Panc1 (cell line): ENCODE measurements around the gene NTM. TPM values are rescaled to one million over a fixed set of nuclear protein-coding genes. Genes with fewer than 3 reads are reported as not detected.

Experiments
- ATAC-seq: fragments of 200-7000 bp; cut with Tn5 transposase; 2 replicates; pipeline ENCODE4 v1.9.1; 2020; ENCODE audit warnings: mild to moderate bottlenecking, moderate library complexity
- BruUV-seq: library from RNA; stranded (reverse); fragments of 400-500 nt; replicated peaks from 2 replicates; lab custom pipeline; 2021; lab: Mats Ljungman, UMichigan
- CTCF ChIA-PET: fragments of 300-600 bp; sonication (Branson Sonifier 250); formaldehyde crosslinking; loops from one replicate; lab custom pipeline; 2022; ENCODE audit warnings: antibody characterized with exemption; lab: Charles Lee
- POLR2A ChIA-PET: fragments of 300-600 bp; sonication (Branson Sonifier 250); formaldehyde crosslinking; loops from one replicate; lab custom pipeline; 2022; ENCODE audit warnings: antibody characterized with exemption; lab: Charles Lee
- DNase-seq: peaks from one replicate; pipeline ENCODE4 v3.0.0-alpha.2; 2010; ENCODE audit warnings: low read depth, low spot score
- H3K27ac ChIP-seq: 2 replicates; pipeline ENCODE4 v1.5.1; 2011; ENCODE audit warnings: mild to moderate bottlenecking, low read length, inconsistent platforms
- H3K27me3 ChIP-seq: fragments of 200-500 bp; sonication (Bioruptor generic); 2 replicates; pipeline ENCODE4 v1.6.0; 2014; ENCODE audit warnings: low read length, inconsistent platforms; ENCODE audit not compliant: control insufficient read depth, insufficient read depth
- H3K36me3 ChIP-seq: fragments of 200-500 bp; sonication (Bioruptor generic); 2 replicates; pipeline ENCODE4 v1.5.1; 2014; ENCODE audit warnings: inconsistent platforms, mild to moderate bottlenecking, low read length, moderate library complexity; ENCODE audit not compliant: control insufficient read depth, insufficient read depth
- H3K4me1 ChIP-seq: 2 replicates; pipeline ENCODE4 v1.5.1; 2011; ENCODE audit warnings: inconsistent platforms, mild to moderate bottlenecking, low read length, moderate library complexity; ENCODE audit not compliant: control insufficient read depth, insufficient read depth
- H3K4me3 ChIP-seq, 2 experiments: 2 replicates each; pipeline ENCODE4 v1.5.1; 2011 to 2012; ENCODE audit warnings: low read depth in 2 of 2, low read length in 2 of 2, mild to moderate bottlenecking in 2 of 2, inconsistent platforms in 1 of 2, moderate library complexity in 1 of 2
- H3K9me3 ChIP-seq: fragments of 200-500 bp; sonication (Bioruptor generic); 2 replicates; pipeline ENCODE4 v1.5.1; 2014; ENCODE audit warnings: low read depth, mild to moderate bottlenecking, inconsistent platforms, low read length, moderate library complexity; ENCODE audit not compliant: control insufficient read depth, insufficient read depth
- POLR2AphosphoS5 ChIP-seq: IDR thresholded peaks from 2 replicates; pipeline ENCODE4 v1.6.1; 2012; ENCODE audit warnings: mild to moderate bottlenecking, low read depth, low read length, moderate library complexity
- SIN3A ChIP-seq: IDR thresholded peaks from 2 replicates; pipeline ENCODE4 v1.6.1; 2012; ENCODE audit warnings: low read depth, mild to moderate bottlenecking, low read length, moderate library complexity, borderline replicate concordance; ENCODE audit not compliant: insufficient read depth
- TCF7L2 ChIP-seq: IDR thresholded peaks from 2 replicates; pipeline ENCODE4 v1.6.1; 2011; ENCODE audit warnings: mild to moderate bottlenecking, low read depth, low read length, inconsistent platforms
- in situ Hi-C: cut with HindIII; loops from 2 replicates; pipeline ENCODE4 v1.10.0; 2016; ENCODE audit warnings: low sequenced_read_pairs, low pct_unique_long_range_greater_than_20kb
- intact Hi-C: fragments of 100-400 bp; cut with micrococcal nuclease; formaldehyde crosslinking; loops from one replicate; pipeline ENCODE4 v1.10.0; 2022; ENCODE audit not compliant: unreplicated experiment
- total RNA-seq: library from RNA; stranded (reverse); gene quantifications from one replicate; pipeline ENCODE4 v1.2.1, GENCODE V29; 2021; ENCODE audit not compliant: unreplicated experiment
- TF ChIP-seq, protein P1 (sequence below): fragments of 450-650 bp; IDR thresholded peaks from 2 replicates; pipeline ENCODE4 v1.5.1; 2017; ENCODE audit warnings: mild to moderate bottlenecking
- TF ChIP-seq, protein P2 (sequence below), 2 experiments: IDR thresholded peaks; 2 replicates each; pipeline ENCODE4 v1.6.1; 2011 to 2012; ENCODE audit warnings: low read depth in 2 of 2, control low read depth in 1 of 2, low read length in 1 of 2, mild to moderate bottlenecking in 1 of 2, moderate library complexity in 1 of 2; ENCODE audit not compliant: insufficient read depth in 1 of 2

NTM gene
- total RNA-seq, 1 experiment from 2014 or later, result 0.10 TPM

DNA sequence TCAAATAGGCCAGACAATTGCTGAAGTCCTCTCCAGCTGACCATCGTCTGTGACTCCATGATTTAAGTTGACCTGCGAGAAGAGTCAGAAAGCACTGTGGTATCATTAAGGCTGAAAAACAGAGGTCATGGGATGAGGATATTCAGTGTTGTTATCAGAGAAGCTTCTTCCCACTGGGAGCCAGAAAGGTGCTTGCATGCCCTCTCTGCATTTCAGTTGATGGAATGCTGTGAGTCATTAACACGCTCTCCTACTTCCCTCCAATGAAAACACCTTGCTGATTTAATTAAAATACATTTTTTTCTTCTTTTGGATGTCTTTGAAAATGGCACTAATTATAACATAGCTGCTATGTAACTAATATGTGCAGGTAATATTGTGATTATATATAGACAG, 667.0 kb downstream of the NTM start:
- no peaks in the 10 kb centered on the region for H3K36me3 ChIP-seq
- H3K4me1 ChIP-seq, result no peaks in the 10 kb centered on the region
- no peaks in the 10 kb centered on the region for H3K27me3 ChIP-seq
- ChIA-PET POLR2A (no interaction called here), CTCF (no interaction called here)
- no peak overlapping the region for H3K4me3 ChIP-seq
- no TSS peak for BruUV-seq
- intact Hi-C loops (no loop called here), in situ Hi-C loops (no loop called here)
- no peak overlapping the region for H3K27ac ChIP-seq
- TF ChIP-seq POLR2AphosphoS5 (no peak), SIN3A (no peak)
- TF ChIP-seq, protein P1, sequence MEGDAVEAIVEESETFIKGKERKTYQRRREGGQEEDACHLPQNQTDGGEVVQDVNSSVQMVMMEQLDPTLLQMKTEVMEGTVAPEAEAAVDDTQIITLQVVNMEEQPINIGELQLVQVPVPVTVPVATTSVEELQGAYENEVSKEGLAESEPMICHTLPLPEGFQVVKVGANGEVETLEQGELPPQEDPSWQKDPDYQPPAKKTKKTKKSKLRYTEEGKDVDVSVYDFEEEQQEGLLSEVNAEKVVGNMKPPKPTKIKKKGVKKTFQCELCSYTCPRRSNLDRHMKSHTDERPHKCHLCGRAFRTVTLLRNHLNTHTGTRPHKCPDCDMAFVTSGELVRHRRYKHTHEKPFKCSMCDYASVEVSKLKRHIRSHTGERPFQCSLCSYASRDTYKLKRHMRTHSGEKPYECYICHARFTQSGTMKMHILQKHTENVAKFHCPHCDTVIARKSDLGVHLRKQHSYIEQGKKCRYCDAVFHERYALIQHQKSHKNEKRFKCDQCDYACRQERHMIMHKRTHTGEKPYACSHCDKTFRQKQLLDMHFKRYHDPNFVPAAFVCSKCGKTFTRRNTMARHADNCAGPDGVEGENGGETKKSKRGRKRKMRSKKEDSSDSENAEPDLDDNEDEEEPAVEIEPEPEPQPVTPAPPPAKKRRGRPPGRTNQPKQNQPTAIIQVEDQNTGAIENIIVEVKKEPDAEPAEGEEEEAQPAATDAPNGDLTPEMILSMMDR, result no peak
- TF ChIP-seq, protein P2, sequence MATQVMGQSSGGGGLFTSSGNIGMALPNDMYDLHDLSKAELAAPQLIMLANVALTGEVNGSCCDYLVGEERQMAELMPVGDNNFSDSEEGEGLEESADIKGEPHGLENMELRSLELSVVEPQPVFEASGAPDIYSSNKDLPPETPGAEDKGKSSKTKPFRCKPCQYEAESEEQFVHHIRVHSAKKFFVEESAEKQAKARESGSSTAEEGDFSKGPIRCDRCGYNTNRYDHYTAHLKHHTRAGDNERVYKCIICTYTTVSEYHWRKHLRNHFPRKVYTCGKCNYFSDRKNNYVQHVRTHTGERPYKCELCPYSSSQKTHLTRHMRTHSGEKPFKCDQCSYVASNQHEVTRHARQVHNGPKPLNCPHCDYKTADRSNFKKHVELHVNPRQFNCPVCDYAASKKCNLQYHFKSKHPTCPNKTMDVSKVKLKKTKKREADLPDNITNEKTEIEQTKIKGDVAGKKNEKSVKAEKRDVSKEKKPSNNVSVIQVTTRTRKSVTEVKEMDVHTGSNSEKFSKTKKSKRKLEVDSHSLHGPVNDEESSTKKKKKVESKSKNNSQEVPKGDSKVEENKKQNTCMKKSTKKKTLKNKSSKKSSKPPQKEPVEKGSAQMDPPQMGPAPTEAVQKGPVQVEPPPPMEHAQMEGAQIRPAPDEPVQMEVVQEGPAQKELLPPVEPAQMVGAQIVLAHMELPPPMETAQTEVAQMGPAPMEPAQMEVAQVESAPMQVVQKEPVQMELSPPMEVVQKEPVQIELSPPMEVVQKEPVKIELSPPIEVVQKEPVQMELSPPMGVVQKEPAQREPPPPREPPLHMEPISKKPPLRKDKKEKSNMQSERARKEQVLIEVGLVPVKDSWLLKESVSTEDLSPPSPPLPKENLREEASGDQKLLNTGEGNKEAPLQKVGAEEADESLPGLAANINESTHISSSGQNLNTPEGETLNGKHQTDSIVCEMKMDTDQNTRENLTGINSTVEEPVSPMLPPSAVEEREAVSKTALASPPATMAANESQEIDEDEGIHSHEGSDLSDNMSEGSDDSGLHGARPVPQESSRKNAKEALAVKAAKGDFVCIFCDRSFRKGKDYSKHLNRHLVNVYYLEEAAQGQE (IDR thresholded peaks at IDR 0.05; ENCODE audit: insufficient read depth in 1 of 2, low read depth in 2 of 2, low read length in 1 of 2), result no peak
- DNase-seq, result no peak
- H3K9me3 ChIP-seq, result no peaks in the 10 kb centered on the region
- no peak for ATAC-seq

DNA sequence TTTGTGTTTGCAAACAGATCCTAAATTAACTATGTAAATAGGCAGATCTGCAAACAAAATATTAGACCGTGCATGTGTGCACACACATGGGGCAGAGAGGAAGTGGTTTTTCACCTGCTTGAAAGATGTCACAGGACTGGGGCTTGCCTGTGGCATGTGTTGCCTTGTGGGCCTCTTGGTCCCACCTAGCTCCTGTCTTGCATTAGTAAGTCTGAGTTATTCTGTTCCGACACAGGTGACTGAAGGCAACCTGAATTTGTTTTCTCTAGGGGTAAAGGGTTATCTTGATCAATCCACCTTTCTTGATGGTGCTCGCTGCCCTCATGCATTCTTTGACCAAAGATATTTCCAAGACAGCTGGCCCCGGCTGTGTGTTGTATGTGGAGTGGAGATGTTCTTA, 667.5 kb downstream of the NTM start:
- Histone ChIP-seq H3K9me3 (no peaks in the 10 kb centered on the region), H3K4me3 (no peak overlapping the region), H3K36me3 (no peaks in the 10 kb centered on the region), H3K27me3 (no peaks in the 10 kb centered on the region), H3K4me1 (no peaks in the 10 kb centered on the region), H3K27ac (no peak overlapping the region)
- intact Hi-C loops, result no loop called here
- POLR2A ChIA-PET, result no interaction called here
- CTCF ChIA-PET, result no interaction called here
- no peak for DNase-seq
- in situ Hi-C loops, result no loop called here
- no peak for ATAC-seq
- BruUV-seq, result no TSS peak
- TF ChIP-seq POLR2AphosphoS5 (no peak), SIN3A (no peak), TCF7L2 (no peak)
- TF ChIP-seq, protein P1, result no peak
- TF ChIP-seq, protein P2 (IDR thresholded peaks at IDR 0.05; ENCODE audit: insufficient read depth in 1 of 2, low read depth in 2 of 2, low read length in 1 of 2), result no peak
